Loucy (cell line): ENCODE results near the gene ZNF296.
A peak's percentile ranks its signal among the peaks of the same experiment; 100 is the strongest.

ENCODE experiments used
- H2AFZ ChIP-seq: fragments of 200-600 bp; sonication (generic); 2 replicates; pipeline ENCODE4 v1.6.0; 2016; ENCODE audit warnings: antibody characterized with exemption, mild to moderate bottlenecking, low read length, moderate library complexity
- H3F3A ChIP-seq: fragments of 200-600 bp; 2 replicates; pipeline ENCODE4 v1.6.0; 2016; ENCODE audit warnings: antibody characterized with exemption, low read depth, mild to moderate bottlenecking
- H3K27me3 ChIP-seq: fragments of 200-600 bp; sonication (generic); 2 replicates; pipeline ENCODE4 v1.6.1; 2014; ENCODE audit warnings: low read length, mild to moderate bottlenecking; ENCODE audit not compliant: insufficient read depth, poor library complexity, severe bottlenecking
- H3K36me3 ChIP-seq: fragments of 200-600 bp; sonication (generic); 2 replicates; pipeline ENCODE4 v1.6.1; 2016; ENCODE audit warnings: low read length; ENCODE audit not compliant: insufficient read depth
- H3K4me1 ChIP-seq: fragments of 200-600 bp; sonication (generic); 2 replicates; pipeline ENCODE4 v1.5.1; 2014; ENCODE audit warnings: low read length, mild to moderate bottlenecking; ENCODE audit not compliant: insufficient read depth, poor library complexity, severe bottlenecking
- H3K4me2 ChIP-seq: fragments of 200-600 bp; sonication (generic); 2 replicates; pipeline ENCODE4 v1.6.0; 2014; ENCODE audit warnings: antibody characterized with exemption, low read length, low read depth, mild to moderate bottlenecking; ENCODE audit not compliant: poor library complexity, severe bottlenecking
- H3K4me3 ChIP-seq: fragments of 200-600 bp; sonication (generic); 2 replicates; pipeline ENCODE4 v1.5.1; 2014; ENCODE audit warnings: low read length, mild to moderate bottlenecking, mixed read lengths; ENCODE audit not compliant: poor library complexity, severe bottlenecking
- H3K79me2 ChIP-seq: fragments of 200-600 bp; sonication (generic); 2 replicates; pipeline ENCODE4 v1.6.1; 2014; ENCODE audit warnings: low read length; ENCODE audit not compliant: insufficient read depth
- H3K9ac ChIP-seq: fragments of 200-600 bp; sonication (generic); 2 replicates; pipeline ENCODE4 v1.6.0; 2014; ENCODE audit warnings: mild to moderate bottlenecking, low read depth, low read length, moderate library complexity; ENCODE audit not compliant: poor library complexity, severe bottlenecking
- H3K9me2 ChIP-seq: fragments of 200-600 bp; sonication (generic); replicated peaks from 2 replicates; pipeline ENCODE4 v1.6.1; 2016; ENCODE audit warnings: low read depth, low read length, mixed read lengths
- H3K9me3 ChIP-seq: fragments of 200-600 bp; sonication (generic); 2 replicates; pipeline ENCODE4 v1.6.1; 2014; ENCODE audit warnings: mild to moderate bottlenecking, antibody characterized with exemption, low read length, low read depth; ENCODE audit not compliant: insufficient read depth
- H4K20me1 ChIP-seq: fragments of 200-600 bp; sonication (generic); 2 replicates; pipeline ENCODE4 v1.6.0; 2014; ENCODE audit warnings: antibody characterized with exemption, low read length, mild to moderate bottlenecking; ENCODE audit not compliant: insufficient read depth, poor library complexity, severe bottlenecking
- CTCF ChIP-seq: fragments of 200-600 bp; sonication (generic); conservative IDR thresholded peaks from 2 replicates; pipeline ENCODE4 v1.5.1; 2014; ENCODE audit warnings: mild to moderate bottlenecking, antibody characterized with exemption, low read length
- EZH2phosphoT487 ChIP-seq: fragments of 200-600 bp; IDR thresholded peaks from 2 replicates; pipeline ENCODE4 v1.6.1; 2018; ENCODE audit warnings: antibody characterized with exemption, mild to moderate bottlenecking, moderate library complexity, borderline replicate concordance

Gene ZNF296

DNA sequence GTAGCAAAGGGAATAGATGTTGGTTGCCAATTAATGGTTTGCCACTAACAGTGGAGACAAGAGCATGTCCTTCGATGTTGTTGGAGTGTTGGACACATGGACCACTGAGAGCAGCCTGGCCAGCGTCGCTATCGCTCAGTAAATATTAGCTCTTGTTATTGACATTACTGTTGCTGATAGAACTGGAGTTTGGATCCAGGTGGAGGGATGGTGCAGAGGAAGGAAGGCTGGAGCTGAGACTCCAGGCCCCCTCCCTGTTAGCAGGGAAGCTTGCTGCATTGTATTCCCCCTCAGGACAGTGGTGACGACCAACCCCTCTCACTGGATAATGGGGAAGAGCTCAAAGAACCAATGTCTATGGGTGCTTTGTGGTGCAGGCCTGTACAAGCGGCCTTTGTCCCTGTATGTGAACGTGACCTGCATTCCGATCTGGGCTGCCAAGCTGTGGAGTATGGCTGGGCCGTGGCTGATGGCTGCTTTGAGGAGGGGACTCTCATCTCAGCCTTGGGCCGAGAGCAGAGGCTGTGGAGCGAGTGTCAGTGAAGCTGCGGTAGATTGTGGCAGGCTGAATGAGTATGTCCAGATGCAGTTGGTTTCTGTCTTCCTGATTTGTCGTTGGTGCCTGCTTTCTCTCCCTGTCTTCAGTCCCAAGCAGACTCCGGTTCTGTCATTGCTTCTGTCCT lies 30.5 kb downstream of the ZNF296 start:
- H3K4me1 ChIP-seq = peaks cover 9% of the 10 kb centered on the region
- no peaks in the 10 kb centered on the region for H3F3A ChIP-seq
- H3K9me3 ChIP-seq = no peaks in the 10 kb centered on the region
- H4K20me1 ChIP-seq = peaks cover 61% of the 10 kb centered on the region
- TF ChIP-seq CTCF (no peak), EZH2phosphoT487 (no peak)
- peaks cover 34% of the 10 kb centered on the region; the same call in 1 of the 2 replicates for H3K36me3 ChIP-seq
- no peak overlapping the region for H3K4me3 ChIP-seq
- H3K4me2 ChIP-seq = peak overlapping the region; percentile 7
- no peaks in the 10 kb centered on the region for H3K27me3 ChIP-seq
- H2AFZ ChIP-seq = no peak overlapping the region
- no peak overlapping the region for H3K9ac ChIP-seq
- H3K79me2 ChIP-seq = peaks cover 94% of the 10 kb centered on the region
- H3K9me2 ChIP-seq = no peaks in the 10 kb centered on the region

DNA sequence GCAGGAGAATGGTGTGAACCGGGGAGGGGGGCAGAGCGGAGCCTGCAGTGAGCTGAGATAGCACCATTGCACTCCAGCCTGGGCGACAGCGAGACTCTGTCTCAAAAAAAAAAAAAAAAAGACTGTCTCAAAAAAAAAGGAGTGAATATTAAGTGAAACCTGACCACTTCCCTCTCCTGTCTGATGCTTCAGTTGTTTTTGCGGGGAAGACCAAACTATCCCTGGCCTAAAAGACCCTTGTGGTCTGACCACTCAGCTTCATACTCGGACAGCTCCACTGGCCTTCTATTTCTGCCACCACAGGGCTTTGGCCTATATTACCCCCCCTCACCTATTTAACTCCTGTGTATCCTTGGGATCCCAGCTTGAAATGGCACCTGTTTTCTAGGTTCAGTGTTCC lies 35.2 kb downstream of the ZNF296 start:
- Histone ChIP-seq H3K4me1 (peaks cover 22% of the 10 kb centered on the region), H3K79me2 (peaks cover 69% of the 10 kb centered on the region), H4K20me1 (peaks cover 53% of the 10 kb centered on the region), H3K9ac (peak overlapping the region; percentile 95), H3K9me2 (no peaks in the 10 kb centered on the region), H2AFZ (no peak overlapping the region), H3F3A (no peaks in the 10 kb centered on the region), H3K4me2 (peak overlapping the region; percentile 100), H3K27me3 (no peaks in the 10 kb centered on the region), H3K4me3 (peak overlapping the region; percentile 100), H3K36me3 (peaks cover 34% of the 10 kb centered on the region; the same call in 1 of the 2 replicates), H3K9me3 (no peaks in the 10 kb centered on the region)
- no peak for TF ChIP-seq CTCF
- no peak for TF ChIP-seq EZH2phosphoT487

GRCh38 chr19:45040059-45040771 lies 36.1 kb downstream of the ZNF296 start:
- H3K4me3 ChIP-seq = peak overlapping the region; percentile 100

More at GRCh38 chr19:45040059-45040771, 36.1 kb downstream of the ZNF296 start:
- no peaks in the 10 kb centered on the region for H3K9me3 ChIP-seq
- H4K20me1 ChIP-seq = peaks cover 46% of the 10 kb centered on the region
- H3K36me3 ChIP-seq = peaks cover 30% of the 10 kb centered on the region; the same call in 1 of the 2 replicates
- no peak overlapping the region for H2AFZ ChIP-seq
- no peaks in the 10 kb centered on the region for H3K9me2 ChIP-seq
- peak overlapping the region; percentile 100 for H3K4me2 ChIP-seq
- TF ChIP-seq EZH2phosphoT487 = no peak
- TF ChIP-seq CTCF = no peak
- no peaks in the 10 kb centered on the region for H3K27me3 ChIP-seq
- H3K79me2 ChIP-seq = peaks cover 60% of the 10 kb centered on the region
- peaks cover 22% of the 10 kb centered on the region for H3K4me1 ChIP-seq
- H3F3A ChIP-seq = no peaks in the 10 kb centered on the region
- H3K9ac ChIP-seq = peak overlapping the region; percentile 95
